OCI-LY7 (cell line): ENCODE measurements around the gene SPATA31D1.

Experiments
- EZH2phosphoT487 ChIP-seq: fragments of 200-600 bp; sonication (generic); IDR thresholded peaks from 2 replicates; pipeline ENCODE4 v1.6.1; 2018; ENCODE audit warnings: low read depth, borderline replicate concordance, mild to moderate bottlenecking, mixed run types, antibody characterized with exemption, low read length, moderate library complexity, mixed read lengths
- TF ChIP-seq, protein P1 (sequence below): fragments of 200-600 bp; sonication (generic); conservative IDR thresholded peaks from 2 replicates; pipeline ENCODE4 v1.5.1; 2014; ENCODE audit warnings: mild to moderate bottlenecking, antibody characterized with exemption, low read length, moderate library complexity, mixed read lengths

- TF ChIP-seq, protein P1, sequence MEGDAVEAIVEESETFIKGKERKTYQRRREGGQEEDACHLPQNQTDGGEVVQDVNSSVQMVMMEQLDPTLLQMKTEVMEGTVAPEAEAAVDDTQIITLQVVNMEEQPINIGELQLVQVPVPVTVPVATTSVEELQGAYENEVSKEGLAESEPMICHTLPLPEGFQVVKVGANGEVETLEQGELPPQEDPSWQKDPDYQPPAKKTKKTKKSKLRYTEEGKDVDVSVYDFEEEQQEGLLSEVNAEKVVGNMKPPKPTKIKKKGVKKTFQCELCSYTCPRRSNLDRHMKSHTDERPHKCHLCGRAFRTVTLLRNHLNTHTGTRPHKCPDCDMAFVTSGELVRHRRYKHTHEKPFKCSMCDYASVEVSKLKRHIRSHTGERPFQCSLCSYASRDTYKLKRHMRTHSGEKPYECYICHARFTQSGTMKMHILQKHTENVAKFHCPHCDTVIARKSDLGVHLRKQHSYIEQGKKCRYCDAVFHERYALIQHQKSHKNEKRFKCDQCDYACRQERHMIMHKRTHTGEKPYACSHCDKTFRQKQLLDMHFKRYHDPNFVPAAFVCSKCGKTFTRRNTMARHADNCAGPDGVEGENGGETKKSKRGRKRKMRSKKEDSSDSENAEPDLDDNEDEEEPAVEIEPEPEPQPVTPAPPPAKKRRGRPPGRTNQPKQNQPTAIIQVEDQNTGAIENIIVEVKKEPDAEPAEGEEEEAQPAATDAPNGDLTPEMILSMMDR = no peak
- TF ChIP-seq EZH2phosphoT487 = no peak
Measured at GRCh38 chr9:81980568-81980967, 8.0 kb upstream of the SPATA31D1 start.
